ENCODE results near the gene LATS2. TPM values are rescaled to one million over a fixed set of nuclear protein-coding genes. Genes with fewer than 3 reads are reported as not detected.

LATS2 gene
- 32.7 TPM for polyA plus RNA-seq (2013, experiment 1 of 2; ENCODE audit: insufficient read length)
- polyA plus RNA-seq (2013, experiment 2 of 2; ENCODE audit: insufficient read length): 52.3 TPM

GRCh38 chr13:21061029-21061763 lies at the start of gene LATS2:
TSS of gene LATS2 (minus strand) at chr13:21061586. CDS start at chr13:21046026, 15,560 bp downstream.
- DNase-seq: peak; percentile 95

- no peak for DNase-seq
Observed at GRCh38 chr13:21109168-21109567, 47.8 kb upstream of the LATS2 start.

- peak; percentile 81 for DNase-seq
Observed at GRCh38 chr13:21106089-21106488, 44.7 kb upstream of the LATS2 start.

- no peak for DNase-seq
Observed at GRCh38 chr13:21104199-21105019, 43.0 kb upstream of the LATS2 start.

- DNase-seq: no peak
Observed at GRCh38 chr13:21101865-21102576, 40.6 kb upstream of the LATS2 start.

GRCh38 chr13:21100994-21101757 lies 39.8 kb upstream of the LATS2 start:
- DNase-seq: no peak

GRCh38 chr13:21100211-21100610 lies 38.8 kb upstream of the LATS2 start:
- DNase-seq: no peak

- no peak for DNase-seq
Observed at GRCh38 chr13:21095311-21095710, 33.9 kb upstream of the LATS2 start.

GRCh38 chr13:21089830-21090229 lies 28.4 kb upstream of the LATS2 start:
- no peak for DNase-seq

- DNase-seq: no peak
Observed at GRCh38 chr13:21088534-21088933, 27.1 kb upstream of the LATS2 start.

- DNase-seq: no peak
Observed at GRCh38 chr13:21086929-21087328, 25.5 kb upstream of the LATS2 start.

GRCh38 chr13:21081926-21082325 lies 20.5 kb upstream of the LATS2 start:
- no peak for DNase-seq

- no peak for DNase-seq
Observed at GRCh38 chr13:21080593-21080891, 19.2 kb upstream of the LATS2 start.

- DNase-seq: peak; percentile 94
Observed at GRCh38 chr13:21079761-21080592, 18.6 kb upstream of the LATS2 start.

GRCh38 chr13:21079221-21079620 lies 17.8 kb upstream of the LATS2 start:
- peak; percentile 74 for DNase-seq

- peak; percentile 45 for DNase-seq
Observed at GRCh38 chr13:21078501-21078900, 17.1 kb upstream of the LATS2 start.

- DNase-seq: no peak
Observed at GRCh38 chr13:21077788-21078353, 16.5 kb upstream of the LATS2 start.

GRCh38 chr13:21077076-21077787 lies 15.8 kb upstream of the LATS2 start:
- DNase-seq: no peak

- no peak for DNase-seq
Observed at GRCh38 chr13:21076253-21076652, 14.9 kb upstream of the LATS2 start.
